GM13976 (cell line): ENCODE results near the gene LRMDA.

Source experiments
- DNase-seq: peaks from one replicate; pipeline ENCODE4 v3.0.0; 2012; ENCODE audit warnings: low spot score
- in situ Hi-C: fragments of 300-500 bp; cut with MboI; formaldehyde crosslinking; loops from one replicate; pipeline ENCODE4 v1.12.0; 2022; ENCODE audit warnings: low sequenced_read_pairs, mixed read lengths, inconsistent platforms; ENCODE audit not compliant: unreplicated experiment
- TF ChIP-seq, protein P1 (sequence below): IDR thresholded peaks from 2 replicates; pipeline ENCODE4 v1.5.1; 2012; ENCODE audit warnings: borderline replicate concordance, mild to moderate bottlenecking; ENCODE audit not compliant: insufficient read depth; ENCODE audit errors: extremely low read depth, missing control alignments, control extremely low read depth

Gene LRMDA

DNA sequence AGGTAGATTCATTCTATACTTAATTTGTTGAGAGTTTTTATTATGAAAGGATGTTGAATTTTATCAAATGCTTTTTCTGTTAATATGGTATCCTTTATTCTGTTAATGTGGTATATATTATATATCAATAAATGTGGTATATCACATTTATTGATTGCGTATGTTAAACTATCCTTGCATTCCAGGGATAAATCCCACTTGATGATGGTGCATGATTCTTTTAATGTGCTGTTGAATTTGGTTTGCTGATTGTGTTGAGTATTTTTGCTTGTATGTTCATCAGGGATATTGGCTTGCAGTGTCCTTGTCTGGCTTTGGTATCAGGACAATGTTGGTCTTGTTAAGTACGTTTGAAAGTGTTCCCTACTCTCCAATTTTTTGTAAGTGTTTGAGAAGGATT is 11.9 kb downstream of the LRMDA start:
- no peak for DNase-seq
- TF ChIP-seq, protein P1, sequence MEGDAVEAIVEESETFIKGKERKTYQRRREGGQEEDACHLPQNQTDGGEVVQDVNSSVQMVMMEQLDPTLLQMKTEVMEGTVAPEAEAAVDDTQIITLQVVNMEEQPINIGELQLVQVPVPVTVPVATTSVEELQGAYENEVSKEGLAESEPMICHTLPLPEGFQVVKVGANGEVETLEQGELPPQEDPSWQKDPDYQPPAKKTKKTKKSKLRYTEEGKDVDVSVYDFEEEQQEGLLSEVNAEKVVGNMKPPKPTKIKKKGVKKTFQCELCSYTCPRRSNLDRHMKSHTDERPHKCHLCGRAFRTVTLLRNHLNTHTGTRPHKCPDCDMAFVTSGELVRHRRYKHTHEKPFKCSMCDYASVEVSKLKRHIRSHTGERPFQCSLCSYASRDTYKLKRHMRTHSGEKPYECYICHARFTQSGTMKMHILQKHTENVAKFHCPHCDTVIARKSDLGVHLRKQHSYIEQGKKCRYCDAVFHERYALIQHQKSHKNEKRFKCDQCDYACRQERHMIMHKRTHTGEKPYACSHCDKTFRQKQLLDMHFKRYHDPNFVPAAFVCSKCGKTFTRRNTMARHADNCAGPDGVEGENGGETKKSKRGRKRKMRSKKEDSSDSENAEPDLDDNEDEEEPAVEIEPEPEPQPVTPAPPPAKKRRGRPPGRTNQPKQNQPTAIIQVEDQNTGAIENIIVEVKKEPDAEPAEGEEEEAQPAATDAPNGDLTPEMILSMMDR, result no peak
- in situ Hi-C loops, result no loop called here

DNA sequence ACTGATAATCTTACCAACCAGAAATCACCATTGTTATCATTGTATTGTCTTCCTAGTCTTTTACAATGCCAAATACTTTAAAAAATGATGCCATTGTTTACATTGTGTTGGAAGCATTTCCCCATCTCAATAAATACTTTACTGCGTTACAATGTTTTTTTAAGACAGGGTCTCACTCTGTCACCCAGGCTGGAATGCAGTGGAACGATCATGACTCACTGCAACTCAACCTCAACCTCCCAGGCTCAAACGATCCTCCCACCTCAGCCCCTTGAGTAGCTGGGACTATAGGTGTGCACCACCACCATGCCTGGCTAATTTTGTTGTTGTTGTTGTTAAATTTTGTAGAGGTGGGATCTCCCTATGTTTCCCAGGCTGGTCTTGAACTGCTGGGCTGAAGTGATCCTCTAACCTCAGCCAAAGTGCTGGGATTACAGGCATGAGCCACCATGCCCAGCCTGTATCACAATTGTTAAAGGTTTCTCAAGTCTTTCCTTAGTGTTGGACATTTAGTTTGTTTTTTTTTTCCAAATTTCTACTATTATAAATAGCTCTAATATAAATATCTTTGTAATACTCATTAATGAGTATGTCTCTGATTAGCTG is 13.5 kb downstream of the LRMDA start:
- TF ChIP-seq, protein P1, result no peak
- no peak for DNase-seq
- in situ Hi-C loops, result no loop called here

DNA sequence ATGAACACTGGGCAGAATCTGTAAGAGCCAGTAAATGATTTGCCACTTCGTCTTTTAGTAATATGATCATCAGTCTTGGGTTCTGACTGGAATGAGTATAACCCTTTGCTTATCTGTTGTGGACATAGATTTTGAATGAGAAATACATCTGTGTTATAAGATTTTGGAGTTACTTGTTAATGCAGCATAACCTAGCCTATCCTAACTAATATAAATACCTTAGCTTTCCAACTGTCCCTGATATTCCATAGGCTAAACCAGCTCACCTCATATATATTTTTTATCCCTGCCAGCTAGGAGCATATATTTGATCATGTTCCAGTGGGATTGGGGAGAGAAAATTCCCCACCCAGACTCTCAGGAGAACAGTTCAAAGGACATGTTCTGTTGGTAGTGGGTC is 15.1 kb downstream of the LRMDA start:
- DNase-seq, result no peak

DNA sequence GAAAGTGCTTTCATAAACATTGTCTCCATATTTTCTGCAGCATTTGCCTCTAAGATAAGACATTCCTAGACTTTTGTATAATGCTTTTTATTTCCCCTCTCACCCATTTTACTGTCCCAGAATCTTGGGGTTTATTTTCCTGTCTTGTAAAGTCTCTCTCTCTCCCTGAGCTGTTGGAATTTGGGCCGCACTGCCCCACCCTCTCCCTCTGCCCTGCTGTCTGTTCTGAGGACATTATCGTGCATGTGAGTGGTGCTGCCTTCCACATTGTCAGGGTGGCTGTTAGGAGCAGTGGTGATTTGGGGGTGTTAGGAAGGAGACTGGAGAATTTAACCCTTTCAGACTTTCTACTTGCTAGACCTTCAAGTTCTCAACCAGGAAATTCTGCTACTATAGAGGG is 16.7 kb downstream of the LRMDA start:
- in situ Hi-C loops, result no loop called here
- TF ChIP-seq, protein P1, result no peak
- no peak for DNase-seq

More for the DNA sequence above, 15.1 kb downstream of the LRMDA start:
- in situ Hi-C loops, result no loop called here
- TF ChIP-seq, protein P1, result no peak

DNA sequence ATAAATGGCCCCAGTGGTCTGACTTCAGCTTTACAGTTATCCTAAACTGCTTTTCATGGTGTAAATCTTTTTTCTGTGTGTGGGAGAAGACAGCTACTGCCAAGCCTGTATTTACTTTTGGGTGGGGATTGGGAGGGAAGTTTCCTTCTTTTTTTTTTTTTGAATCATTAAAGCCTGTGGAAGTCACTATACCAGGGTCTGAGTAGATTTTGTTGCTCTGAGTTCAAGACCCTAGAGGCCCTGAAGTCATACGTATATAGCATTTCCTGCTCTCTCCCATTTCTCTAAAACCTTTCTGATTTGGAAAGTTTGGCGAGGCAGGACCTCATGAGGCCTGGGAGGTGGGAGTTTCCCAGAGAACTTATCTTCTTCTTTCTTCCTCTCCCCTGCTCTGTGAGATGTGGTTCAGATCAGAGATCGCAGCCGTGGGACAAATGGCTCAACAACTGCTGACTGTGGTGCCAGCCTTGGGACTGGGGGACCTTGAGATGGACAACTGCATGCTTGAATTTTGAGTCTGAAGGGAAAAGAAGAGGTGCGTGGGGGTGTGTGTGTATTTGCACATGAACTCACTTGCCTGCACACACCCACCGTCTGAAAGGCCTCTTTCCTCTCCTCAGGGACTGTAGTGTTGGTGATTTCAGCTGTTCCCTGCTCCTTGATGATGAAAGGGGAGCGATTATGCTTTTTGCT is 18.1 kb downstream of the LRMDA start:
- no peak for DNase-seq
- in situ Hi-C loops, result no loop called here

DNA sequence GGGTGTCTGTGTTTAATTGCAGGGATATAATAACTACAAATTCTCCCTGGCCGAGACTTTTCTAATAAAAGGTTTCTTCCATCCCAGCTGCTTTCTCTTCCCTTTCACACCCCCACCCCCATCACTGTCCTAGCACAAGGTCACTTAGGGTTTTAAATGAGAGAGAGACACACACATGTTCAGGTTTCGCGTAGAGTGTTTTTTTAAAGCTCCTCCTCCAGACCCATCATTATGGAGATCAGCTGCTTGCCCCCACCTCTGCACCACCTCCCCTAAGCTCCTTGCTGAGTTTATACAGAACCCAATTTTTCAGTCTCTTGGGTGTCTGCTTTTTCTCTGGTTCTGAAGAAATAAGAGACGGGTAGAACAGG is 18.6 kb downstream of the LRMDA start:
- in situ Hi-C loops, result no loop called here
- DNase-seq, result no peak

More for the DNA sequence above, 18.1 kb downstream of the LRMDA start:
- TF ChIP-seq, protein P1, result no peak

More for the DNA sequence above, 18.6 kb downstream of the LRMDA start:
- TF ChIP-seq, protein P1, result no peak
